HG03280 (cell line): Measurements from ENCODE around the gene OR8D2.

Experiments
- ATAC-seq: cut with Tn5 transposase; IDR thresholded peaks from one replicate; pipeline ENCODE4 v1.9.1; 2021; ENCODE audit warnings: mild to moderate bottlenecking, moderate library complexity; ENCODE audit not compliant: unreplicated experiment

Gene OR8D2, protein sequence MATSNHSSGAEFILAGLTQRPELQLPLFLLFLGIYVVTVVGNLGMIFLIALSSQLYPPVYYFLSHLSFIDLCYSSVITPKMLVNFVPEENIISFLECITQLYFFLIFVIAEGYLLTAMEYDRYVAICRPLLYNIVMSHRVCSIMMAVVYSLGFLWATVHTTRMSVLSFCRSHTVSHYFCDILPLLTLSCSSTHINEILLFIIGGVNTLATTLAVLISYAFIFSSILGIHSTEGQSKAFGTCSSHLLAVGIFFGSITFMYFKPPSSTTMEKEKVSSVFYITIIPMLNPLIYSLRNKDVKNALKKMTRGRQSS

DNA sequence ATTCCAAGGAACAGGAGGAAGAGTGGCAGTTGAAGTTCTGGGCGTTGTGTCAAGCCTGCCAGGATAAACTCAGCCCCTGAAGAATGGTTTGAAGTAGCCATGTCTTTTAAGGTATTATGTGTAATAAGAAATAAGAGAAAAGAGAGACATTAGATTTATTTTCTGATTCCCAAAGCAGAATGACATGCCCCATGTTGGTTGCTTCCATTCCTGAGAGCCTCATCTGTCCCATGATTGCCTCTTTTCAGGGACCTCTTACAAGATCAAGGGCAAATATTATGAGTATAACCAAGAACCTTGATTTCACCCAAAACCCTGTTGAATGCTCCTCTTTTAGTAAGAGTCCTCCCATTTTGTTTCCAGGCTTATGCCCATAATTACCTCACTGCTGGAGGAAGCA is at the start of gene OR8D2:
OR8D2 (minus strand) TSS at position 101 of the 400 bp plus-strand sequence; CDS start at position 101, 0 bp downstream.
- ATAC-seq: no peak

DNA sequence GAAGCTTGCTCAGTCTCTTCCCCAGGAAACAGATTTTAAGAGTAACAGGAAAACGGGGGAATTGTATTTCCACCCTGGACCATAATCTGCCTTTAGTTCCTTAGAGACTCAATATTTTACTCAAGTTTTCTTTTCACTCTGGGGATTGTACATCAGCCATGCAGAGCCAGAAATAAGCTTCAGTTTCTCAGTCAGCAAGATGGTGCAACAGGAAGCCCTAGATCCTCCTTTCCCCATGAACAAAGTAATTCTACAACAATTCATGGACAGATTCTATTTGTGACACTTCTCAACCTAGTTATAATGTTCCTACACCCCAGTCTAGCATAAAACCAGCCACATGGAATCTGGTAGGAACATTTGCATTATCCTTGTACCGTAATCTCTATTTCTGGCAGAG is 39.6 kb upstream of the OR8D2 start:
- ATAC-seq: no peak

DNA sequence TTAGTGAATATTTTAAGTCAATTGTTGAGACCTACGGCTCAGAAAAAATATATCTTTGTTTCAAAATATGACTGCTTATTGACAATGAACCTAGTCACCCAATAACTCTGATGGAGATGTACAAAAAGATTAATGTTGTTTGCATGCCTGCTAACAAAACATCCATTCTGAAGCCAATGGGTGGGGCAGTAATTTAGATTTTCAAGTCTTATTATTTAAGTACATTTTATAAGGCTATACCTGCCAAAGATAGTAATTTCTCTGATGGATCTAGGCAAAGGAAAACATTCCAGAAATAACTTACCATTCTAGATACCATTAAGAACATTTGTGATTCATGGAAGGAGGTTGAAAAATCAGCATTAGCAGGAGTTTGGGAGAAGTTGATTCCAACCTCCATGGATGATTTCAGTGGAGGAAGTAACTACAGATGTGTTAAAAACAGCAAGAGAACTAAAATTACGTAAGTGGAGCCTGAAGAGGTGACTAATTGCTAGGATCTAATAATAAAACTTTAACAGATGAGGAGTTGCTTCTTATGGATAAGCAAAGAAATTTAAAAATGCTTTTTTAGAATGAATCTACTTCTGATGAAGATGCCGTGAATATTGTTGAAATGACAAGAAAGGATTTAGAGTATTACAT is 26.4 kb upstream of the OR8D2 start:
- ATAC-seq: no peak

DNA sequence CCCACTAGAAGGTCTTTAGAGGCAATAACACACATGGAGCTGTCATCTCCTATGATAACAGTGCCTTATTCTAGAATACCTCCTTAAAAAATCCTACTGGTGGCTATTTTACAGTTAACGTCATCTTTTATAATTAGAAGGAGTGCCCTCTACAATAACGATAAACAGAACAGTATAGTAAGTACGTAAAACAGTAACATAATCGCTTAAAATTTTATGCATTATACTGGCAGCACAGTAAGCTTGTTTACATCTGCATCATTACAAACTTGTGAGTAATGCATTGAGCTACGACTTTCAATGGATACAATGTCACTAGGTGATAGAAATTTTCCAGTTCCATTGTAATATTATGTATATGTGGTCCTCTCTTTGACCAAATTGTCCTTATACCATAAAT is 24.3 kb upstream of the OR8D2 start:
- ATAC-seq: no peak

DNA sequence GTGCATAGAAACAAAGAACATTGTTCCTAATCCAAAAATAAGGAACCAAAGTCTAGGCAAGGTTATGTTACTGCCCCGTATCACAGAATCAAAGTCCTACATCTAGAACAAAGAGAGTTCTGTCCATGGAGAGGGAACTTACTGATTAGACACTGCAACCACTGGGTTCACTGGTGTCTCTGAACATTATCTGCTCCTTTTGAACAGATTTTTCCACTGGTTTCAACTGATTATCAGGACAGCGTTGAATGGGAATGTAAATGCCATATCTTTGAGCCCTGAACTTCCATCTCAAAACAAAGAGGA is 20.1 kb upstream of the OR8D2 start:
- no peak for ATAC-seq

DNA sequence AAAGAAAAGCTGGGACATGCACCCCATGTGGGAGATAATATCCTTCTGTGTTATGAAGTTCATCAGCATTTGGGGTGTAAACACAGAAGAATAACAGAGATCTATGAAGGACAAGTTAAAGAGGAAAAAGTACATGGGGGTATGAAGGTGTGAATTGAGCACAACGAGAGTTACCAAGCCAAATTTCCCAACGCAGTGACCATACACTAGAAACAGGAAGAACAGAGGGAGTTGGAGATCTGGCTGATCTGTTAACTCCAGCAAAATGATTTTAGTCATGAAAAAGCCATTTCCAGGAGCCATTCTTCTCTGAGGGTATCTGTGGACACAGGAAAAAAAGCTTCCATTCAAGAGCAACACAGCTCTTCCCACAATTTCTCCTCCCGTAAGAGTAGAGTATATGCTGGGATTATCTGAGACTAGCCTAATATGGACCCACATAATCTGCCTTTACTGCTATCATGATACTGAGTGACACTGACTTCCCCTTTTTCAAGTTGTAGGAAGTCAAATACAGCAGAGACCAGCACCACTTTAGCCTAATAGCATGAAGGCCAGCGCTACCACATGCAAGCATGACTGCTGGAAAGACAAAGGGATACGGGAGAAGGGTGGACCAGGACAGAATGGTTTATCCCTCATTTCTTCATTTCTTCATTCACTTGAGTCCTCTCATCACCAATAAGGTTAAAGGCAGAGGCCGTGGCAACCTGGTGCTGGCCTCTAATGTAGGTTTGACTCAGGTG is 19.6 kb upstream of the OR8D2 start:
- ATAC-seq: no peak

DNA sequence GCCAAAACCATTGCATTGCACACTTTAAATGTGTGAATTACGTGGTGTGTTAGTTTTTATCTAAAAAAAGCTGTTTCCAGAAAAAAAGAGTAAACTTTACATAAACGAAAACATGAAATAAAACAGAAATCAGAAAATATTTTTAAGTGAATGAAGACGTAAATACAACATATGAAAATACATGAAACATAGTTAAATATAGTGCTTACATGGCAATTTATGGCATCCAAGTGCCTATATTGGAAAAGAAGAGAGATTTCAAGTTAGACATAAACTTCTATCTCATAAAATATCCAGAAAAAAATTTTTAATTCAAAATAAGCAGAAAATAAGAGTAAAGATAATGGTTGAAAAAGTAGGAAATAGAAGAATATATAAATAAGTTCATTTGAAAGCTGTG is 11.9 kb upstream of the OR8D2 start:
- no peak for ATAC-seq

DNA sequence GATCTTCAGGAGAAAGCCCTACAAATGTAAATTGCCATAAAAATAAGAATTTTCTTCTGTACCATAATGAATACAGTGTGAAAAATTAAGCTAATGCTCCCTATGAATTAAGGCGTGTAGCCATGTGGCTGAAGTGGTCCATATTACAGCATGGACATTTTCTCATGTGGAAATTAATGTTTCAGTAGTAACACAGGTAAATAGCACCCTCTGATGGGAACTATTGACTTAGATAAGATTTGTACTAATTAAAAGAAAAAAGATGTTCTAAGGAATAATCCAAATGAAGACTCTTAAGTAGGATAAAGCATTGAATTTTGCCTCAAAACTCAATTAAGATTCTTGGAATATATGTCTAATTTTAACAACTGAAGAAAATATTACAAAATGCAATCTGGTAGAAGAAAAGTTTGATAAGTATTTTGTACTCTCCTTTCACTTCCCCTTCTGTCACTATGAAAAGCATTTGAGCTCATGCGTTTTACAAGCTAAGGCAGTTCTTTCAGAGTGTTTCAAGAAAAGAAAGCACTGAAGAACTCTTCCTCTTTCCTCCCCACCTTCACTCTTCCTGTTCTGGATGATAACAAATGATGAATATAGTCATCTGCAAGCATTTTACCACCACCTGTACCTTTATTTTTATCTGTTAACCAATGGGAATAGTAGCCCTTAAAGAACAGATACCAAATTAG is 9.9 kb upstream of the OR8D2 start:
- peak; percentile 85 for ATAC-seq

DNA sequence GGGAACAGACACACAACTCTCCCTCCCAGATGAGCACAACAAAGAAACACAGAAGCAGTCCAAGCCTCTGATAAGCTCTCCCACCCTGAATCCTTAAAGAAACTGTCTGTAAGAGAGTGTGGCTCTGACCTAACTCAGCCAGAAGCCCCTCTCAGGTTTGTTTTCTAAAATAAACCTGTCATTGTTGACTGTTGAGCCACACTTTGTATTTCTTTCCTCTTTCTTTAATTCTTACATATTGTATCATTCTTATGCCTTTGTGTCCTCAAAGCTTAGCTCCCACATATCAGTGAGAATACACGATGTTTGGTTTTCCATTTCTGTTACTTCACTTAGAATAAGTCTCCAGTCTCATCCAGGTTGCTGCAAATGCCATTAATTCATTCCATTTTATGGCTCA is 7.8 kb upstream of the OR8D2 start:
- ATAC-seq: no peak

DNA sequence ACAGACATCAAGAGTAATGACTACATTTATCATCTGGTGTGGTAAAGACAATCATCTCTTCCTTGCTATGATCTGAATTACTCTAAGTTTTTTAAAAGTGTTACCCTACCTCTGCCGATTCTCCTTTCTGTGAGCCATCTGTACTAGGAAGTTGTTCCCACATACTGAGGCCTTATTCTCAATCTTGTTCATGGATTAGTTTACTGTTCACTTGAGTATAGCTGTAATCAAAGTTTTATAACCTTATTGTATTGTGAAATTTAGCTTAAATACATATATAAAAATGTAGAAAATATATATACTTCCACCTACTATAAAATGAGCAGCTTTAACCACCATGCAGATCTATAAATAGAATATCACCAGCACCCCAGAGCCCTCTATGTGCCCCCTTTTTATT is 2.4 kb upstream of the OR8D2 start:
- no peak for ATAC-seq

DNA sequence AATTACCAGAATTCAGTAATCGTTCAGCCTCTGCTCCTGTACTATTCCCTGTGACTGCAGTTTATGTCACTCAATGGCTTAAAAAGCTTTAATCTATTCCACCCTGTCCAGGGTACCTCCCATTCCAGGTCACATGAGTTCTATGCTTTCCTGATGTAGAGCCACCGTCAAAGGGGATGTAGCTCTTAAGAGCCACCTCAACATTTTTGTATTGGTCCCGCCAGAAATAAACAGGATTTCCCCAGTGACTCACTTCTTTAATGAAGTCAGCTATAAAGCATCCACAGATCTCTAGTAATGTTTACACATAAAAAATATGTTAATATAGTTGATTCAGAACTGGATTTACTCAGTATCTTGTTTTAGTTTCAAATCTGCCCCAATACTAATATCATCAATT is 4.9 kb downstream of the OR8D2 start:
- no peak for ATAC-seq

DNA sequence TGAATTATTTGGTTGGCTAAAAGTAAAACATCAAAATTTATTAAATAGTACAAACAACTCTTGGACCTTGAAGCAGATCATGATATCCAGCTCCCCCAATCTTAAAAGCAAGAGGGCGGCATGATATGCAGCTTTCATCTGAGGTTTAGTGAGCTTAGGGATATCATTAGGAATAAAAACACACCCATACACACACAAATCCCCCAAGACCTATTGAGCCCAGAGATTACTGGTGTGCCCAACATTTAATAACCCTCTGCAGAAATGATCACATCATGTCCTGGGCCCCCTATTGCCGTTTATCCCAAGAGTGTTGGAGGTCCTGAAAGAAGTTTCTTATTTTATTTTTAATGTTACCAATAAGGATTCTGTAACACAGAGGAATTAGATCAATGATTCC is 6.1 kb downstream of the OR8D2 start, which contains the start of gene OR8D1:
OR8D1 (minus strand) TSS at position 101 of the 400 bp plus-strand sequence. CDS start 3,183 bp downstream, outside the sequence.
- ATAC-seq: no peak

DNA sequence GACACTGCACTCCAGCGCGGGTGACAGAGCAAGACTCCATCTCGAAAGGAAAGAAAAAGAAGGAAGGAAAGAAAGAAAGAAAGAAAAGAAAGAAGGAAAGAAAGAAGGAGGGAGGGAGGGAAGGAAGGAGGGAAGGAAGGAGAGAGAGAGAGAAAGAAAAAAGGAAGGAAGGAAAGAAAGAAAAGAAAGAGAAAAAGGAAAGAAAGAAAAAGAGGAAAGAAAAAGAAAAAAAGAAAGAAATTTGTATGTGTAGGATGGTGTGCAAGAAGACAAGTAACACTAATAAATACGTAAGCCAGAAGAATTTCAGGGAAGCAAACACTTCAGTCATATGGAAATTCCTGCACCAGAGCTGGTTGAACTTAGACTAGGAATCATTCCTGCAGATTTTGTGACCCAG is 6.9 kb downstream of the OR8D2 start:
- ATAC-seq: no peak

DNA sequence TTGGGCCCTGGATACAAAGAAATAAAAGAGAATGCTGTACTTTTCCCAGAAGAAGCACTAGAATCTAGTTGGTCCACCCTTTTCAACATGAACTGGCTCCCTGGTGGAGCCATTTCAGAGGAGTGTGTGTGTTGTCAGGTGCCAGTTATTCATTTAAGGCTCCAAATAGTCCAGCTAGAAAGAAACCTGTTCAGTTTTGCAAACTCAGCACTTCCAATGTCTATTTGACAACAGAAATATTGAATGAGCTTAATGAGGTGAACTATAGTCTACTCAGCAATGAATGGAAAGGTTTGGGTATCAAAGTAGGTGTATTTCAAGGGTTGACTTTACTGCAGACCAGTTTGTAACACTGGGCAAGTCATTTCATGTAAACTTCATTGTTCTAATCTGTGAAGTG is 8.3 kb downstream of the OR8D2 start:
- no peak for ATAC-seq

DNA sequence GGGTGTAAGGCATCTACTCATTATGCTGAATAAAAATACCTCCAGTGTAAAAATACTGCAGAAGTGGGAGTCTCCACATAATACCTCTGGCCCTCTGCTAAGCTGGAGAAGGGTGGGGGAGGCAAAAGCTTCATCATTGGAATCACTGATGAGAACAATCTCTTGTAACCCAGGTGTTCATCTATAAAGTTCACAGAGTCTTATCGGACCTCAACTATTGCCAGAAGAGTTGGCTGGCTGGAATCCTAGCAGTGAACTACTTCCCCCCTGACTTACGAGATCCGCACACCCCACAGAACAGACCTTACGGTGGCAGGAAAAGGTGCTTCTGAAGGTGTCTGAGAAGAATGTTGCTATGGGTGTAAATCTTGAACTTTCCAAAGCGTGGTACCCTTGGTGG is 8.7 kb downstream of the OR8D2 start:
- no peak for ATAC-seq

DNA sequence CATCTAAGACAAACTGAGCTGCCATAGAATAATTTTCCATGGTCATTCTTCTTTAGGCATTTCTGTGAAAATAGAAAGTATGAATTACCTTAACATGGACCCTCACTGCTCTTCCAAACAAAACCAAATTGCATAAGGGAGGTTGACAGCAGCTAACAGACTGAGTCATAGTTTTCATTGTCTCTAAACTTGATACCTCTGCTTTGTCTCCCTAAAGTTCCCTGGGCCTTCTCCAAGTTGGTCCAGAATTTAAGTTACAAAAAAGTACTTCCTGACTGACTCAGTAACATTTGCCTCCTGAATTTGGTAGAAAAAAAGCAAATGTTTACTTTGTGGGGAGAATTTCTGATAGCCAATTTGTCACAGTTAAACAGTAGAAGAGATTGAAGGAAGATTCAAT is 9.3 kb downstream of the OR8D2 start:
- ATAC-seq: no peak

DNA sequence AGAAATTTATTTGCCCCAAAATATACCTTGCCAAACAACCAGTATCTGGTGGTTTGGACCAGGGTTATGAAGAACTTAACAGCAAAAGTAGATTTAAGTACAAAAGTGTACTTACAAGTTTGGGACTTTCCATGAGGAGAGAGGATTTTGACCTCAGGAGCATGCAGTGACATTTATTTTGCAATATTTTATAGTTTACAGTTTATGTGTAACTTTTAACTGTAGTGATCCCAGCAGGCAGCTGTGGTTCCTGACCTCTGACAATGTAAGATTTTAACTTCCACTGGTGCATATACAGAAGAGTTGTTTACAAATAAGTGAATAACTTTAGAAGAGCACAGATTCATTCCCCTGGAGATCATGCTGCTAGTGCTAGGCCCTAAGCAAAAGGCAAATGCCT is 12.9 kb downstream of the OR8D2 start:
- no peak for ATAC-seq

DNA sequence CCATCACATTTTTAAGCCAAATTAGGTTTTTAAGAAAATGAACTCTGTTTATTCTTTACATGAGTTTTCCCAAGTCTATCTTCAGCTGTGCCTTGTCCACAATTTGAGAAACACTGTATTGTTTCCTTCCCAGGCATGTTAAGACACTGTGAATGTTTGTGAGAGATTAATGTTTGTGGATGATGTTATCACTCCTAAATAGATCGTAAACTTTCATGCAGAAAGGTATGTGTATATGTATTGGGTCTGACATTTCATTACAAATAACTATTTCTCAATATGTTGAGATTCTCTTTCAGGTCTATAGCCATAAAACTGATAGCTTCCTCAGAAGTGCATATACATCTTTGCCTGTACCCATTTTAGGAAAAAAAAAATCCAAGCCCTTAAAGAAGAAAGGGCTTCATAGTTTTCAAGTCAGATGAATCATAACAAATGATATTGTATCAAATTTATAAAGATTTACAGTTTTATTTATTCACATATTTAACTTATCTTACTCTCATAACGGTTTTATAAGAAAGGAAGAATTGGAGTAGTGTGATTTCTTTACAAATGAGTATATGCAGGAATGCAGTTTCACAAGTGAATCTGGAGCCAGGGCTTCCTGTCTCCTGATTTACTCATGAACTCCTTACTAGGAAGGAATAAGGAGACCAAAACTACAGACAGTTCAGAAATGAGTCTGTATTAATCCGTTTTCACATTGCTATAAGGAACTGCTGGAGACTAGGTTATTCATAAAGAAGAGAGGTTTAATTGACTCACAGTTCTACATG is 17.5 kb downstream of the OR8D2 start:
- no peak for ATAC-seq

DNA sequence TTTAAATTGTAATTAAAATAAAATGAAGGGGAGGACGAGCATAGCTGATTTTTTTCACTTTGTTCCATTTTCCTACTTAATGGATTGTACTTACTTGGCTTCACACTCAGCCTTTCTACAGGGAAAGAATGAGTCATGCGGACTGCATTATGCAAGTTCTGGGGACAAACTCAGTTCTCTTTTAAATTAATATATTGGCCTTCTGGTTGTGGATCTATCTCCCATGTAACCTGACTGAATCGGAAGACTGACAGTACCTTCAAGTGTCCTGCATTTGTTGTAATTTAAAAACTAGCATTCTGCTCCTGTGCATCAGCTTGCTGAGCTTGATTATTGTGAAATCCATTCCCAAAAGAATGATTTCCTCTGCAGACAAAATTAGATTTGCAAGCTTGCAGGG is 18.4 kb downstream of the OR8D2 start:
- ATAC-seq: no peak

DNA sequence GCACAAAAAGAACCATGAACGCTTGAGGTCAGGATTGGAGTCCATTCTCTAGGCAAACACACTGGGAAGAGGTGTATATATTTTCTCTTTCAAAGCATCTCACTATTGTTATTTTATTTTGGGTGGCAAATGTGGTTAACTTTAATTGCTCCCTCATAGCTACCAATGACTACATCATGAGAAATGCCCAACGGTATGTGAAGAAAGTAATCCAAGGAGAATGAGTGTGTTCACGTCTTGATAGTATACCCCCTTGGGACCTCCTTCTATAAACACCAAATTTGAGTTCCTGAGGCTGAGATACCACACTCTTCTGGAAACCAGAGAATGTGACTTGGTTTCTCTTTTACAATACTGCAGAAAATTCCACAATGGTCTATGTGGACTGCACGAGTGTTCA is 22.1 kb downstream of the OR8D2 start:
- ATAC-seq: no peak

DNA sequence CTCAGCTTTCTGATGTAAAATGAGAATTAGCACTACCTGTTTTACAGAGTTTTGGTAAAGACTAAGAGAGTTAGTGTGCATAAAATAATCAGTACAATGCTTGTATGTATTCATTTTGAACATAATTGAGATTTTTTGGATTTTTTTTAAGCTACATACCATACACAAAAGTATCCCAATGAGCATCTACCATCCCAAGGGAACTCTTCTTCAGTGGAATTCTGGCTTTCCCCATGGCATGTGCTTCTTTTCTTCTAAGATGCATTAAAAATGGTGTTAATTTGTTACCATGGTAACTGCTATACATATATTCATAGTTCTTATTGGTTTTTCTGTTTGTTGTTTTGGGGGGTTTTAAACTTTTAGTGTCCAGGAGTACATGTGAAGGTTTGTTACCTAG is 24.0 kb downstream of the OR8D2 start:
- ATAC-seq: no peak
